CD14-positive monocyte (primary cell): ENCODE measurements around the gene C4orf51. TPM values are rescaled to one million over a fixed set of nuclear protein-coding genes. Genes with fewer than 3 reads are reported as not detected.

Source experiments
- DNase-seq, 3 donors: peaks; one replicate each; pipeline ENCODE4 v3.0.0-alpha.2; 2011 to 2022
- H2AFZ ChIP-seq: 2 replicates; pipeline ENCODE4 v1.6.0; 2012; ENCODE audit warnings: mild to moderate bottlenecking, low read depth, low read length, inconsistent platforms; ENCODE audit not compliant: insufficient read depth, poor library complexity, severe bottlenecking
- H3K27ac ChIP-seq, 2 donors: 1 replicate in 1 of 2; 2 replicates in 1 of 2; pipeline ENCODE4 v1.5.1; 2012 to 2013; ENCODE audit warnings: low read length in 2 of 2, control low read depth in 1 of 2, inconsistent platforms in 1 of 2, low read depth in 1 of 2, mild to moderate bottlenecking in 1 of 2
- H3K27me3 ChIP-seq, 2 donors: one replicate each; pipeline versions ENCODE4 v1.6.0 to v1.6.1; 2011 to 2013; ENCODE audit warnings: low read length in 2 of 2; ENCODE audit not compliant: control insufficient read depth in 2 of 2, insufficient read depth in 2 of 2
- H3K36me3 ChIP-seq, 2 donors: replicated peaks in 1 of 2; 1 replicate in 1 of 2; 2 replicates in 1 of 2; pipeline versions ENCODE4 v1.5.1 to v1.6.1; 2012 to 2013; ENCODE audit warnings: low read length in 2 of 2, control low read depth in 1 of 2, inconsistent platforms in 1 of 2, mild to moderate bottlenecking in 1 of 2; ENCODE audit not compliant: insufficient read depth in 2 of 2, control insufficient read depth in 1 of 2
- H3K4me1 ChIP-seq, 2 donors: 1 replicate in 1 of 2; 2 replicates in 1 of 2; pipeline versions ENCODE4 v1.5.1 to v1.6.1; 2012 to 2013; ENCODE audit warnings: low read length in 2 of 2, control low read depth in 1 of 2, inconsistent platforms in 1 of 2, mild to moderate bottlenecking in 1 of 2, moderate library complexity in 1 of 2; ENCODE audit not compliant: insufficient read depth in 2 of 2, control insufficient read depth in 1 of 2
- H3K4me2 ChIP-seq: replicated peaks from 2 replicates; pipeline ENCODE3; 2012; ENCODE audit warnings: low read length, moderate library complexity, mild to moderate bottlenecking; ENCODE audit not compliant: poor library complexity, severe bottlenecking; ENCODE audit errors: extremely low read depth
- H3K4me3 ChIP-seq, 3 experiments: fragments of 200-600 bp in 1 of 3; sonication (generic) in 1 of 3; replicated peaks in 1 of 3; 1 replicate in 2 of 3; 2 replicates in 1 of 3; pipeline ENCODE4 v1.5.1; 2011 to 2013; ENCODE audit warnings: low read length in 3 of 3, mild to moderate bottlenecking in 3 of 3, control low read depth in 2 of 3, low read depth in 2 of 3, inconsistent platforms in 1 of 3, moderate library complexity in 1 of 3
- H3K79me2 ChIP-seq: 2 replicates; pipeline ENCODE4 v1.6.0; 2012; ENCODE audit warnings: mild to moderate bottlenecking, control low read depth, inconsistent platforms, low read length, moderate library complexity; ENCODE audit not compliant: insufficient read depth
- H3K9ac ChIP-seq: 2 replicates; pipeline ENCODE4 v1.6.0; 2017; ENCODE audit warnings: low read length, mild to moderate bottlenecking; ENCODE audit not compliant: insufficient read depth, poor library complexity, severe bottlenecking
- H3K9me3 ChIP-seq, 2 donors: replicated peaks in 1 of 2; 1 replicate in 1 of 2; 2 replicates in 1 of 2; pipeline versions ENCODE4 v1.5.1 to v1.6.1; 2012 to 2013; ENCODE audit warnings: low read length in 2 of 2, control low read depth in 1 of 2; ENCODE audit not compliant: control insufficient read depth in 1 of 2, insufficient read depth in 1 of 2
- H4K20me1 ChIP-seq: 2 replicates; pipeline ENCODE4 v1.6.0; 2012; ENCODE audit warnings: mild to moderate bottlenecking, low read length, control low read depth, moderate library complexity; ENCODE audit not compliant: insufficient read depth
- H3K27ac Mint-ChIP-seq, 7 donors: one replicate each; pipeline ENCODE4 v1.8.0; 2020; ENCODE audit warnings: mild to moderate bottlenecking in 7 of 7, mixed read lengths in 7 of 7, moderate library complexity in 6 of 7, inconsistent platforms in 2 of 7
- H3K27me3 Mint-ChIP-seq, 3 donors: one replicate each; pipeline ENCODE4 v1.8.0; 2021 to 2022; ENCODE audit warnings: low read depth in 3 of 3, mild to moderate bottlenecking in 3 of 3, mixed read lengths in 3 of 3, moderate library complexity in 3 of 3, inconsistent platforms in 1 of 3
- H3K36me3 Mint-ChIP-seq, 2 donors: one replicate each; pipeline ENCODE4 v1.8.0; 2020; ENCODE audit warnings: mixed read lengths in 2 of 2, inconsistent platforms in 1 of 2, mild to moderate bottlenecking in 1 of 2
- H3K4me1 Mint-ChIP-seq: one replicate; pipeline ENCODE4 v1.8.0; 2020; ENCODE audit warnings: mild to moderate bottlenecking, mixed read lengths
- H3K4me3 Mint-ChIP-seq, 2 donors: one replicate each; pipeline ENCODE4 v1.8.0; 2020; ENCODE audit warnings: mild to moderate bottlenecking in 2 of 2, mixed read lengths in 2 of 2, moderate library complexity in 1 of 2
- H3K9me3 Mint-ChIP-seq, 7 donors: one replicate each; pipeline ENCODE4 v1.8.0; 2020 to 2022; ENCODE audit warnings: mixed read lengths in 7 of 7, mild to moderate bottlenecking in 6 of 7, moderate library complexity in 6 of 7, inconsistent platforms in 2 of 7
- WGBS: methylation state at CpG from one replicate; pipeline ENCODE4 v1.1.5; 2013; ENCODE audit warnings: missing lambda C conversion rate; ENCODE audit not compliant: insufficient coverage; 5-methylcytosine and 5-hydroxymethylcytosine counted together
- intact Hi-C, 2 donors: fragments of 100-400 bp; cut with micrococcal nuclease; formaldehyde crosslinking; loops; one replicate each; pipeline versions ENCODE4 v1.15.0 to v1.15.1; 2023
- polyA plus RNA-seq, 3 donors: library from polyadenylated mRNA; depleted of rRNA in 1 of 3; unstranded in 2 of 3; stranded (reverse) in 1 of 3; fragments of 300-500 nt in 2 of 3; fragments of >200 nt in 1 of 3; fragmentation: Illumina TruSeq in 2 of 3; gene quantifications; 1 replicate in 2 of 3; 2 replicates in 1 of 3; pipeline ENCODE4 v1.2.3, GENCODE V29; 2012 to 2021
- TF ChIP-seq, protein P1 (sequence below): fragments of 200-600 bp; IDR thresholded peaks from one replicate; pipeline ENCODE4 v1.8.0; 2022; ENCODE audit warnings: antibody characterized with exemption, mild to moderate bottlenecking

Gene C4orf51
- polyA plus RNA-seq, 3 donors: not detected

- Mint-ChIP-seq H3K4me3 (no peak overlapping the region), H3K4me1 (no peaks in the 10 kb centered on the region), H3K36me3 (no peaks in the 10 kb centered on the region), H3K27ac (no peak overlapping the region), H3K27me3 (peaks cover 0 to 5% (median 3%) of the 10 kb centered on the region in 3 donors), H3K9me3 (peaks cover 0 to 4% (median 1%) of the 10 kb centered on the region in 7 donors)
- Histone ChIP-seq H3K9ac (no peak overlapping the region), H3K27ac (no peak overlapping the region), H3K36me3 (no peaks in the 10 kb centered on the region), H4K20me1 (no peaks in the 10 kb centered on the region), H3K27me3 (no peaks in the 10 kb centered on the region), H3K79me2 (no peaks in the 10 kb centered on the region), H3K4me2 (no peak overlapping the region), H3K4me1 (no peaks in the 10 kb centered on the region), H3K9me3 (no peaks in the 10 kb centered on the region), H3K4me3 (no peak overlapping the region), H2AFZ (no peak overlapping the region)
- intact Hi-C loops: no loop called here
- no CpG with 5 or more reads among the region's 2 CpGs for WGBS
- TF ChIP-seq, protein P1, sequence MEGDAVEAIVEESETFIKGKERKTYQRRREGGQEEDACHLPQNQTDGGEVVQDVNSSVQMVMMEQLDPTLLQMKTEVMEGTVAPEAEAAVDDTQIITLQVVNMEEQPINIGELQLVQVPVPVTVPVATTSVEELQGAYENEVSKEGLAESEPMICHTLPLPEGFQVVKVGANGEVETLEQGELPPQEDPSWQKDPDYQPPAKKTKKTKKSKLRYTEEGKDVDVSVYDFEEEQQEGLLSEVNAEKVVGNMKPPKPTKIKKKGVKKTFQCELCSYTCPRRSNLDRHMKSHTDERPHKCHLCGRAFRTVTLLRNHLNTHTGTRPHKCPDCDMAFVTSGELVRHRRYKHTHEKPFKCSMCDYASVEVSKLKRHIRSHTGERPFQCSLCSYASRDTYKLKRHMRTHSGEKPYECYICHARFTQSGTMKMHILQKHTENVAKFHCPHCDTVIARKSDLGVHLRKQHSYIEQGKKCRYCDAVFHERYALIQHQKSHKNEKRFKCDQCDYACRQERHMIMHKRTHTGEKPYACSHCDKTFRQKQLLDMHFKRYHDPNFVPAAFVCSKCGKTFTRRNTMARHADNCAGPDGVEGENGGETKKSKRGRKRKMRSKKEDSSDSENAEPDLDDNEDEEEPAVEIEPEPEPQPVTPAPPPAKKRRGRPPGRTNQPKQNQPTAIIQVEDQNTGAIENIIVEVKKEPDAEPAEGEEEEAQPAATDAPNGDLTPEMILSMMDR: no peak
- DNase-seq: no peak
Observed at GRCh38 chr4:145694929-145695328, 15.0 kb downstream of the C4orf51 start.

DNA sequence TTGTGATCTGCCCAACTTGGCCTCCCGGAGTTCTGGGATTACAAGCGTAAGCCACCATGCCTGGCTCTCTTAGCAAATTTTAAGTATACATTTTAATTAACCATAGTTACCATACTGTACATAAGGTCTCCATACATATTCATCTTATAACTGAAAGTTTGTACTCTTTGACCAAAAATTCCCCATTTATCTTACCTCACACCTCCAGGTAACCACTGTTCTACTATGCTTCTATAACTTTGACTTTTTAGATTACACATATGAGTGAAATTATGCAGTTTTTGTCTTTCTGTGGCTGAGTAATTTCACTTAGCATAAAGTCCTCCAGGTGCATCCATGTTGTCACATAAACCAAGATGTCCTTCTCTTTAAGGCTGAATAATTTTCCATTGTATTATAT, 17.4 kb downstream of the C4orf51 start:
- peaks cover 0 to 9% (median 3%) of the 10 kb centered on the region in 7 donors for H3K9me3 Mint-ChIP-seq
- H3K36me3 ChIP-seq: no peaks in the 10 kb centered on the region
- no peaks in the 10 kb centered on the region for H4K20me1 ChIP-seq
- H3K36me3 Mint-ChIP-seq: no peaks in the 10 kb centered on the region
- DNase-seq: no peak
- no peak overlapping the region for H3K27ac Mint-ChIP-seq
- H3K4me1 Mint-ChIP-seq: no peaks in the 10 kb centered on the region
- no peaks in the 10 kb centered on the region for H3K9me3 ChIP-seq
- H3K27me3 Mint-ChIP-seq: peaks cover 3 to 8% (median 6%) of the 10 kb centered on the region in 3 donors
- no peak overlapping the region for H2AFZ ChIP-seq
- H3K4me2 ChIP-seq: no peak overlapping the region
- no peak overlapping the region for H3K4me3 Mint-ChIP-seq
- TF ChIP-seq, protein P1: no peak
- no peak overlapping the region for H3K27ac ChIP-seq
- H3K27me3 ChIP-seq: no peaks in the 10 kb centered on the region
- H3K9ac ChIP-seq: no peak overlapping the region
- intact Hi-C loops: no loop called here
- no peaks in the 10 kb centered on the region for H3K79me2 ChIP-seq
- no peaks in the 10 kb centered on the region for H3K4me1 ChIP-seq
- no peak overlapping the region for H3K4me3 ChIP-seq
- WGBS: 100% methylated on average over 2 of the region's 2 CpGs
